ENCODE results near the gene MXD3.

DNA sequence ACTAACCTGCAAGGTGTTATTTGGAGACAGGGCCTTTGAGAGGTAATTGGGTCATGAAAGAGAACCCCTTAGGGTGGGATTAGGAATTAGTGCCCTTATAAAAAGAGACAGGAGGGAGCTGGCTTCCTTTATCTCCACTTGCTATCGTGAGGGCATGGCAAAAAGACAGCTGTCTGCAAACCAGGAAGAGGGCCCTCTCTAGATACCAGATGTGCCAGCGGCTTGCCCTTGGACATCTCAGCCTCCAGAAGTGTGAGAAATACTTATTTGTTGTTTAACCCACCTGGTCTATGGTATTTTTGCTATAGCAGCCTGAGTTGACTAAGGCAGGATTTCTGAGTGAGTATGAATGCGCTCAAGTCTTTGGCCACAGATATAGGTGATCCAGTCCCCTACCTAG lies 45.0 kb upstream of the MXD3 start:
- TF ChIP-seq, protein P1, sequence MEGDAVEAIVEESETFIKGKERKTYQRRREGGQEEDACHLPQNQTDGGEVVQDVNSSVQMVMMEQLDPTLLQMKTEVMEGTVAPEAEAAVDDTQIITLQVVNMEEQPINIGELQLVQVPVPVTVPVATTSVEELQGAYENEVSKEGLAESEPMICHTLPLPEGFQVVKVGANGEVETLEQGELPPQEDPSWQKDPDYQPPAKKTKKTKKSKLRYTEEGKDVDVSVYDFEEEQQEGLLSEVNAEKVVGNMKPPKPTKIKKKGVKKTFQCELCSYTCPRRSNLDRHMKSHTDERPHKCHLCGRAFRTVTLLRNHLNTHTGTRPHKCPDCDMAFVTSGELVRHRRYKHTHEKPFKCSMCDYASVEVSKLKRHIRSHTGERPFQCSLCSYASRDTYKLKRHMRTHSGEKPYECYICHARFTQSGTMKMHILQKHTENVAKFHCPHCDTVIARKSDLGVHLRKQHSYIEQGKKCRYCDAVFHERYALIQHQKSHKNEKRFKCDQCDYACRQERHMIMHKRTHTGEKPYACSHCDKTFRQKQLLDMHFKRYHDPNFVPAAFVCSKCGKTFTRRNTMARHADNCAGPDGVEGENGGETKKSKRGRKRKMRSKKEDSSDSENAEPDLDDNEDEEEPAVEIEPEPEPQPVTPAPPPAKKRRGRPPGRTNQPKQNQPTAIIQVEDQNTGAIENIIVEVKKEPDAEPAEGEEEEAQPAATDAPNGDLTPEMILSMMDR (IDR thresholded peaks at IDR 0.05), result no peak
- TF ChIP-seq, protein P2, sequence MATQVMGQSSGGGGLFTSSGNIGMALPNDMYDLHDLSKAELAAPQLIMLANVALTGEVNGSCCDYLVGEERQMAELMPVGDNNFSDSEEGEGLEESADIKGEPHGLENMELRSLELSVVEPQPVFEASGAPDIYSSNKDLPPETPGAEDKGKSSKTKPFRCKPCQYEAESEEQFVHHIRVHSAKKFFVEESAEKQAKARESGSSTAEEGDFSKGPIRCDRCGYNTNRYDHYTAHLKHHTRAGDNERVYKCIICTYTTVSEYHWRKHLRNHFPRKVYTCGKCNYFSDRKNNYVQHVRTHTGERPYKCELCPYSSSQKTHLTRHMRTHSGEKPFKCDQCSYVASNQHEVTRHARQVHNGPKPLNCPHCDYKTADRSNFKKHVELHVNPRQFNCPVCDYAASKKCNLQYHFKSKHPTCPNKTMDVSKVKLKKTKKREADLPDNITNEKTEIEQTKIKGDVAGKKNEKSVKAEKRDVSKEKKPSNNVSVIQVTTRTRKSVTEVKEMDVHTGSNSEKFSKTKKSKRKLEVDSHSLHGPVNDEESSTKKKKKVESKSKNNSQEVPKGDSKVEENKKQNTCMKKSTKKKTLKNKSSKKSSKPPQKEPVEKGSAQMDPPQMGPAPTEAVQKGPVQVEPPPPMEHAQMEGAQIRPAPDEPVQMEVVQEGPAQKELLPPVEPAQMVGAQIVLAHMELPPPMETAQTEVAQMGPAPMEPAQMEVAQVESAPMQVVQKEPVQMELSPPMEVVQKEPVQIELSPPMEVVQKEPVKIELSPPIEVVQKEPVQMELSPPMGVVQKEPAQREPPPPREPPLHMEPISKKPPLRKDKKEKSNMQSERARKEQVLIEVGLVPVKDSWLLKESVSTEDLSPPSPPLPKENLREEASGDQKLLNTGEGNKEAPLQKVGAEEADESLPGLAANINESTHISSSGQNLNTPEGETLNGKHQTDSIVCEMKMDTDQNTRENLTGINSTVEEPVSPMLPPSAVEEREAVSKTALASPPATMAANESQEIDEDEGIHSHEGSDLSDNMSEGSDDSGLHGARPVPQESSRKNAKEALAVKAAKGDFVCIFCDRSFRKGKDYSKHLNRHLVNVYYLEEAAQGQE (IDR thresholded peaks at IDR 0.05), result no peak
- no peak for TF ChIP-seq NR3C1 (IDR thresholded peaks at IDR 0.05)
- TF ChIP-seq EP300 (IDR thresholded peaks at IDR 0.05), result no peak
- TF ChIP-seq CEBPB (IDR thresholded peaks at IDR 0.05), result no peak
- TF ChIP-seq KDM5A (IDR thresholded peaks at IDR 0.05), result no peak
- no peak for TF ChIP-seq MAX (IDR thresholded peaks at IDR 0.05)
- TF ChIP-seq MAFK (IDR thresholded peaks at IDR 0.05; ENCODE audit: partially characterized antibody), result no peak
- TF ChIP-seq, protein P3, sequence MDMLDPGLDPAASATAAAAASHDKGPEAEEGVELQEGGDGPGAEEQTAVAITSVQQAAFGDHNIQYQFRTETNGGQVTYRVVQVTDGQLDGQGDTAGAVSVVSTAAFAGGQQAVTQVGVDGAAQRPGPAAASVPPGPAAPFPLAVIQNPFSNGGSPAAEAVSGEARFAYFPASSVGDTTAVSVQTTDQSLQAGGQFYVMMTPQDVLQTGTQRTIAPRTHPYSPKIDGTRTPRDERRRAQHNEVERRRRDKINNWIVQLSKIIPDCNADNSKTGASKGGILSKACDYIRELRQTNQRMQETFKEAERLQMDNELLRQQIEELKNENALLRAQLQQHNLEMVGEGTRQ (IDR thresholded peaks at IDR 0.05), result no peak

Measured in A549 (cell line).